ENCODE data around the gene MTG1.

- TF ChIP-seq CTCF (IDR thresholded peaks at IDR 0.05; ENCODE audit: low read length) (no peak), EZH2 (IDR thresholded peaks at IDR 0.05; ENCODE audit: borderline replicate concordance, low read length) (no peak)
These were observed 39.2 kb upstream of the MTG1 start for GRCh38 chr10:133354672-133355240.
